OCI-LY7 (cell line): Measurements from ENCODE around the gene ZIC4. TPM values are rescaled to one million over a fixed set of nuclear protein-coding genes. Genes with fewer than 3 reads are reported as not detected.

Experiments
- BruUV-seq: library from RNA; stranded (reverse); fragments of 400-500 nt; replicated peaks from 2 replicates; lab custom pipeline; 2021; lab: Mats Ljungman, UMichigan
- CTCF ChIA-PET: fragments of 300-600 bp; sonication (Branson Sonifier 250); formaldehyde crosslinking; loops from one replicate; lab custom pipeline; 2022; ENCODE audit warnings: antibody characterized with exemption; ENCODE audit not compliant: unreplicated experiment; lab: Charles Lee
- POLR2A ChIA-PET: fragments of 300-600 bp; sonication (Branson Sonifier 250); formaldehyde crosslinking; loops from one replicate; lab custom pipeline; 2022; ENCODE audit warnings: antibody characterized with exemption; lab: Charles Lee
- DNase-seq: peaks from one replicate; pipeline ENCODE4 v3.0.0-alpha.2; 2015; ENCODE audit warnings: low spot score
- H2AFZ ChIP-seq: fragments of 200-600 bp; sonication (generic), shearing (Covaris generic); 2 replicates; pipeline ENCODE4 v1.6.1; 2014; ENCODE audit warnings: mild to moderate bottlenecking, antibody characterized with exemption, low read length, moderate library complexity
- H3K27ac ChIP-seq: fragments of 200-600 bp; sonication (generic); 2 replicates; pipeline ENCODE4 v1.5.1; 2014; ENCODE audit warnings: mixed run types, low read depth, mild to moderate bottlenecking, moderate library complexity, low read length, inconsistent platforms; ENCODE audit not compliant: poor library complexity, severe bottlenecking
- H3K36me3 ChIP-seq: fragments of 200-600 bp; sonication (generic); 2 replicates; pipeline ENCODE4 v1.6.1; 2014; ENCODE audit warnings: mild to moderate bottlenecking, antibody characterized with exemption, low read length, moderate library complexity, mixed read lengths; ENCODE audit not compliant: insufficient read depth
- H3K4me1 ChIP-seq: fragments of 200-600 bp; sonication (generic); 2 replicates; pipeline ENCODE4 v1.5.1; 2014; ENCODE audit warnings: mild to moderate bottlenecking, low read length; ENCODE audit not compliant: insufficient read depth, poor library complexity, severe bottlenecking
- H3K4me2 ChIP-seq: fragments of 200-600 bp; sonication (generic); 2 replicates; pipeline ENCODE4 v1.6.1; 2014; ENCODE audit warnings: mild to moderate bottlenecking, low read length
- H3K4me3 ChIP-seq: fragments of 200-600 bp; sonication (generic); 2 replicates; pipeline ENCODE4 v1.5.1; 2014; ENCODE audit warnings: mild to moderate bottlenecking, low read depth, low read length; ENCODE audit not compliant: poor library complexity, severe bottlenecking
- H3K79me2 ChIP-seq: fragments of 200-600 bp; sonication (generic); 2 replicates; pipeline ENCODE4 v1.6.1; 2016; ENCODE audit warnings: low read depth, mild to moderate bottlenecking, low read length, moderate library complexity, mixed read lengths; ENCODE audit not compliant: insufficient read depth
- H3K9me2 ChIP-seq: fragments of 200-600 bp; sonication (generic); 2 replicates; pipeline ENCODE4 v1.6.1; 2016; ENCODE audit warnings: mild to moderate bottlenecking, low read length, mixed read lengths; ENCODE audit not compliant: insufficient read depth
- H3K9me3 ChIP-seq: fragments of 200-600 bp; sonication (generic); 2 replicates; pipeline ENCODE4 v1.6.1; 2014; ENCODE audit warnings: mild to moderate bottlenecking, mixed run types, low read length, mixed read lengths
- H4K20me1 ChIP-seq: fragments of 200-600 bp; sonication (generic); 2 replicates; pipeline ENCODE4 v1.6.1; 2014; ENCODE audit warnings: mild to moderate bottlenecking, antibody characterized with exemption, low read length, moderate library complexity, mixed read lengths; ENCODE audit not compliant: insufficient read depth
- CTCF ChIP-seq: fragments of 200-600 bp; sonication (generic); conservative IDR thresholded peaks from 2 replicates; pipeline ENCODE4 v1.5.1; 2014; ENCODE audit warnings: mild to moderate bottlenecking, antibody characterized with exemption, low read length, moderate library complexity, mixed read lengths
- EZH2phosphoT487 ChIP-seq: fragments of 200-600 bp; sonication (generic); IDR thresholded peaks from 2 replicates; pipeline ENCODE4 v1.6.1; 2018; ENCODE audit warnings: low read depth, borderline replicate concordance, mild to moderate bottlenecking, mixed run types, antibody characterized with exemption, low read length, moderate library complexity, mixed read lengths
- intact Hi-C: fragments of 100-400 bp; cut with micrococcal nuclease; formaldehyde crosslinking; loops from one replicate; pipeline ENCODE4 v1.10.0; 2022; ENCODE audit not compliant: unreplicated experiment
- total RNA-seq, 2 experiments: library from RNA; depleted of rRNA in 1 of 2; stranded (reverse); fragments of >200 nt in 1 of 2; shearing (Covaris generic) in 1 of 2; gene quantifications; 2 replicates each; pipeline ENCODE4 v1.2.3, GENCODE V29; 2014 to 2022

The ZIC4 gene
- total RNA-seq, 2 experiments from 2014 or later = not detected

DNA sequence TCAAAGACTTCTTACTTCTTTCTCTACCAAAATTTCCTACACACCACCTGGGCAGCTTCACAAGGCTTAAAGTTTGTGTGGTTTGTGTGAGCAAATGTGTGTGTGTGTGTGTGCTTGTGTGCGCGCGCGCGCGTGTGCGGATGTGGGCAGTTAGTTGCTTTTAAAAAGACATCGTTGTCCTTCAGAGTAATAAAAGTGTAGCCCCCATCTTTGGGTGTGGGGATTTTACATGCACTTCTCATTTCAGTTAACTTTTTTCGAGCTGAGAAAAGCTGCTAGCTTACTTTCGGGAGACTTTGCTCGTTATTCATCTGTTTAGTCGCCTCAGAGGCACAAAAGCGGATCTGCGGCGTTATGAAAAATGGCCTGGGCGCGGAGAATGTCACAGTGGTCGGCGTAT is 36.0 kb downstream of the ZIC4 start:
- H3K4me1 ChIP-seq = no peaks in the 10 kb centered on the region
- ChIA-PET CTCF (no interaction called here), POLR2A (no interaction called here)
- H3K9me3 ChIP-seq = no peaks in the 10 kb centered on the region
- H4K20me1 ChIP-seq = no peaks in the 10 kb centered on the region
- no peak for TF ChIP-seq CTCF
- H3K4me2 ChIP-seq = no peak overlapping the region
- DNase-seq = no peak
- intact Hi-C loops = no loop called here
- H3K27ac ChIP-seq = no peak overlapping the region
- BruUV-seq = no TSS peak
- no peaks in the 10 kb centered on the region for H3K36me3 ChIP-seq
- no peaks in the 10 kb centered on the region for H3K79me2 ChIP-seq
- H2AFZ ChIP-seq = no peak overlapping the region
- no peaks in the 10 kb centered on the region for H3K9me2 ChIP-seq
- H3K4me3 ChIP-seq = no peak overlapping the region

DNA sequence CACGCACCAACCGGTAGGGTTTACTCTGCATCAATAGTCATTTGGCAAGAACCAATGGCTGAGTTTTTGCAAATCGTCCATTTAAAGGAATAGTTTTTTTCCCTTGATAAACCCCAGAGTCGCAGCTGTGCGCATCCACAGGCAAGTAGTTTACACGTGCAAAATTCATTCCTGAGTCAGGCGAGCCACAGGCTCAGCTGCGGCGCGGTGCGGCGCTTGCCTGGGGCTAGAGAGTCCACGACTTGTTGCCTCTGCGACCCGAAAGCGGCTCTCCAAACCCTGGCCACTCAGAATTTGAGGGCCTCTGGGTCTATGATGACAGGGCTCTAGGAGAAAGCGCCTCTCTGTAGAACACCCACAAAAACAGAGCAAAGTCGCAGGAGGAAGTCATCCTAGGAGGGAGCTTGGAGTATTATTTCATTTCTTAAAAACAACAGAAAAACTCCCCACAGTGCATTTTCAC is 36.7 kb downstream of the ZIC4 start:
- H3K4me3 ChIP-seq = no peak overlapping the region
- no peak for TF ChIP-seq CTCF
- no peak for TF ChIP-seq EZH2phosphoT487
- H3K9me2 ChIP-seq = no peaks in the 10 kb centered on the region
- ChIA-PET CTCF (no interaction called here), POLR2A (no interaction called here)
- no peaks in the 10 kb centered on the region for H4K20me1 ChIP-seq
- H3K4me1 ChIP-seq = no peaks in the 10 kb centered on the region
- DNase-seq = no peak
- H3K36me3 ChIP-seq = no peaks in the 10 kb centered on the region
- BruUV-seq = no TSS peak
- H3K4me2 ChIP-seq = no peak overlapping the region
- no peak overlapping the region for H3K27ac ChIP-seq
- H2AFZ ChIP-seq = no peak overlapping the region
- intact Hi-C loops = no loop called here
- no peaks in the 10 kb centered on the region for H3K9me3 ChIP-seq
- no peaks in the 10 kb centered on the region for H3K79me2 ChIP-seq

- DNase-seq = no peak
- Histone ChIP-seq H4K20me1 (no peaks in the 10 kb centered on the region), H3K27ac (no peak overlapping the region), H3K36me3 (no peaks in the 10 kb centered on the region), H3K4me3 (no peak overlapping the region), H3K4me1 (no peaks in the 10 kb centered on the region), H3K79me2 (no peaks in the 10 kb centered on the region), H3K4me2 (no peak overlapping the region), H3K9me2 (no peaks in the 10 kb centered on the region), H2AFZ (no peak overlapping the region), H3K9me3 (no peaks in the 10 kb centered on the region)
- intact Hi-C loops = no loop called here
- no TSS peak for BruUV-seq
- CTCF ChIA-PET = no interaction called here
- TF ChIP-seq CTCF (no peak), EZH2phosphoT487 (no peak)
- POLR2A ChIA-PET = interaction anchor here (1.3 kb wide), 1 partner anchor 12 kb away, joined by 5 read pairs; no protein-coding TSS in a partner anchor
Measured at GRCh38 chr3:147369231-147369630, 37.1 kb downstream of the ZIC4 start.
